T-helper 1 cell treated with Interleukin-12 subunit alpha and Interleukin-12 subunit beta and Interleukin-4 antibody, amounts not matched to agents 30 ng/mL and 1 ng/mL, for 36 hours (primary cell): Measurements from ENCODE around the gene LANCL2. TPM values are rescaled to one million over a fixed set of nuclear protein-coding genes. Genes with fewer than 3 reads are reported as not detected.

Source experiments
- intact Hi-C: fragments of 100-400 bp; cut with micrococcal nuclease; formaldehyde crosslinking; loops from one replicate; pipeline ENCODE4 v1.15.1; 2024
- total RNA-seq: library from RNA; stranded (reverse); gene quantifications from 2 replicates; pipeline ENCODE4 v1.2.3, GENCODE V29; 2022

Gene LANCL2
- total RNA-seq, 1 donor from 2014 or later = 10.5 TPM

DNA sequence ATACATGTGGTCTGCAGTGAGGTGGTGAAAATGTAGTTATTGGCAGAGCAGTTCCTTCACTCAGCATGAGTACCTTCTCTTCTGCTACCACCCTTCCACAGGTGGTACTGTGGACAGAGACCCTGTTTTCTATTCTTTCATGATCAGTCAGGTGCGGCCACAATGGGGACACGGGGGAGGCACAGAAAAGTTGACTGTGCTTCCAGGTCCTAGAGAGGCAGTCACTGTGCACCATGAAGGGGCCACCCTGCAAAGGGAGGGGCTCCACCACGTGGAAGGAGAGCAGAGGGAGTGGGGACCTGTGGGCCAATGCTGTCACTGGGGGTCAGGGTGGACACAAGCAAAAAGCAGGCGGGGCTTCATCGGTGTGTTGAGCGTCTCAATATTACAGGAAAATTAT is 3.6 kb upstream of the LANCL2 start:
- intact Hi-C loops = loop anchor here (10.0 kb wide), 1 partner anchor 367 kb away; no protein-coding TSS in a partner anchor

DNA sequence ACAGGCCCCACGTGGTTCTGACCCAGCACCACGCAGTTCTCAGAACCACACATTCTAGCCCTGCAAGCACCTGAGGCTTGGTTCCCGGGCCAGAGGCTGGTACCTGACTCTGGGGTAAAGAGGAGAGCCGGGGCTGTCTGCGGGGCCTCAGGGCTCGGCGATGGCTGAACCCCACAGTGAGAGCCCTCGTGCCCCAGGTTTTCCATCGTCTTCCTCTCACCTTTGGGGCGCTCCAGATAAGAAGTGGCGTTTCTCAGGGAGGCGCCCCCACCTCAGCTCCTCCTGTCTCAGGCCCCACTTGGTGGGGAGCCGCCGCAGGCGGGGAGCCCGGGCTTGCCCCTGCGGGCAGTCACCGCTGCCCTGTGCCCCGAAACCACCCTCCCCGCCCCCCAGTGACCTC is 2.2 kb upstream of the LANCL2 start:
- intact Hi-C loops = loop anchor here (10.0 kb wide), 1 partner anchor 368 kb away; no protein-coding TSS in a partner anchor

DNA sequence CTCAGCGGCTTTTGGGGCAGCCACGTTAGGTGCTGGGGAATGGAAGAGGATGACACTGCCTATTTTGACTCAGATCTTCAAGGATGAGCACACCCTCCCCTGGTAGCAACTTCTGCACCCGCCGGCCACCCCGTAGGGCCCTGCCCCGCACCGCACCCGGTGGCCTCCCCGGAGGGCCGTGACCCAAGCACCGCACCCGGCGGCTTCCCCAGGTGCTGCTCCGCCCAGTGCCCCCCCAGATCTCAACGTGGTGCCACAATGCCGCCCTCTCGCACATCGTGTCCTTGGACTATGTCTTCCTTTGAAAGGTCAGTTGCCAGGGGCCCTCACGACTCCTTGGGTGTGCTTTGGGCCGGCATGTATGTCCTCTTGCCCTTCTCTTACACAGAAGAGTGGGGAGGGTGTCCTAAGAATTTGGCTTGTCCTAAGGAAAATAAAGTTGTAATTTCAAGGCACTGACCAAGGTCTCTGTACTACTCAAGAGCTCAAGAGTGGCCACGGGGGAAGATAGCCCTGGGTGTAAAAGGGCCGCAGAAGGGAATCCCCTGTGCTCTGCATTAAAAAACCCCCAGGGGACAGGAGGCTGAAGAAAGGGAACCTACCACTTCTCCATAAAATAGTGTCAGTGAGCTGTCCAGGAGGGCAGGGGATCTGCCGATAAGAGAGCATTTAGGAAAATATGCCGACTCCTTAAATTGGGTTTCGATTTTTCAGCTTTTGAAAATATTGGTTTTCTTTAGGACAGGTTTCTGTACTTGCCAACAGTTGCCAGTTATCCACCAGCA is 1.6 kb upstream of the LANCL2 start:
- intact Hi-C loops = loop anchor here (2.0 to 10.0 kb wide), 2 partner anchors 229 to 369 kb away; no protein-coding TSS in a partner anchor

DNA sequence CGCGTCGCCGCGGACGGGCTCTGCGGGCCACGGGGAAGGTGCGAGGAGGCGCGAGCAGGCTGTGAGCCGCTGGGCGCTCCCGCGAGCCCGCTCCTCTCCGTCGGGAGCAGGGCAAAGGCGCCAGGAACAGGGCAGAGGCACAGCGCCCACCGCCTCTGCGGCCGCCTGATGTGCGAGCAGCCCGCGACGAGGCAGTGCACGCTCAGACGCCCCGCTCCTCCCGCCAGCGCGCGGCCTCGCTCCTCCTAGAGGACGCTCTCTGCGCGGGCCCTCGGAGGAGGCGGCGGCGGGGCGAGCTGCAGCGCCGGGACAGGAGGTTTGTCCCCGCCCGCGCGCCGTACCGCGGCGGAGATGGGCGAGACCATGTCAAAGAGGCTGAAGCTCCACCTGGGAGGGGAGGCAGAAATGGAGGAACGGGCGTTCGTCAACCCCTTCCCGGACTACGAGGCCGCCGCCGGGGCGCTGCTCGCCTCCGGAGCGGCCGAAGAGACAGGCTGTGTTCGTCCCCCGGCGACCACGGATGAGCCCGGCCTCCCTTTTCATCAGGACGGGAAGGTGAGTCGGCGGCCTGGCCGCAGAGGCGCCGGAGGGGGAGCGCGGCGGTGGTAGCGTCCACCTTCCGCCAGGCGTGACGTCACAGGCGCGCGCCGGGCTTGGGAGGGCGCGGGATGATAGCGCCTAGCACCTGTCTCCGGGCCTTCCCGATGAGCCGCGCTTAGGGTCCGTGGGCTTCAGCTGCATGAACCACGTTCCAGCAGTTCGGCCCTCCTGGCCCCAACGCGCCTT is 731 bp downstream of the LANCL2 start:
- intact Hi-C loops = loop anchor here (1.0 to 10.0 kb wide), 17 partner anchors 49 to 841 kb away; partner anchors contain the start of genes CCT6A, CHCHD2, MRPS17 and PSPH

DNA sequence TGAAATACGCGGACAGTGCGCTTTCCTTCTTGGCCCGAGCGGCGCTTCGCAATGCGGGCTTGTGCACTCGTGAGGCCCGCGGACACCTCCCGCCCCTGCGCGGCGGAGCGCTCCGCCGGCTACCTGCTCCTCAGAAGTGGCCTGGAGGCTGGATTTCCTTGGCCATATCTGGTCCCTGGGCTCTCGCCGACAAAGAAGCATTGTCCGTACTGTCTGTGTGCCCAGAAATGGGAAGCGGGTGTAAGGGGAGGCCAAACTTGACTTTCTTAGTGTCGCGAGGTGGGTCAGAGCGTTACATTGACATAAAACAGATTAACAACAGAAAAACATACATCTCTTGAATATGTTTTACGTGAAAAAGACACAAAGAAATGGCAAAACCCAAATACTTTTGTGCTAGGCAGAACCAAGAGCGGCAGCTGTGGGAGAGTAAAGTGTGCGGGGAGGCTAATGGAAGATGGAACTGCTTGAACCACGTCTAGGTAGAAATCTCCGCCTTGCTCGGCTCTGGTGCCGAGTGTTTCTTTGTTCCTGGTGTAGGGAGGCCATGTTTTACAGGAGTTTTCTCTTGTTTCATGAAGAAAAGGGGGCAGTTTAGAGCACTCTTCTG is 1.4 kb downstream of the LANCL2 start:
- intact Hi-C loops = loop anchor here (1.0 to 10.0 kb wide), 12 partner anchors 49 to 841 kb away; partner anchors contain the start of genes CCT6A, MRPS17, PSPH and SUMF2

DNA sequence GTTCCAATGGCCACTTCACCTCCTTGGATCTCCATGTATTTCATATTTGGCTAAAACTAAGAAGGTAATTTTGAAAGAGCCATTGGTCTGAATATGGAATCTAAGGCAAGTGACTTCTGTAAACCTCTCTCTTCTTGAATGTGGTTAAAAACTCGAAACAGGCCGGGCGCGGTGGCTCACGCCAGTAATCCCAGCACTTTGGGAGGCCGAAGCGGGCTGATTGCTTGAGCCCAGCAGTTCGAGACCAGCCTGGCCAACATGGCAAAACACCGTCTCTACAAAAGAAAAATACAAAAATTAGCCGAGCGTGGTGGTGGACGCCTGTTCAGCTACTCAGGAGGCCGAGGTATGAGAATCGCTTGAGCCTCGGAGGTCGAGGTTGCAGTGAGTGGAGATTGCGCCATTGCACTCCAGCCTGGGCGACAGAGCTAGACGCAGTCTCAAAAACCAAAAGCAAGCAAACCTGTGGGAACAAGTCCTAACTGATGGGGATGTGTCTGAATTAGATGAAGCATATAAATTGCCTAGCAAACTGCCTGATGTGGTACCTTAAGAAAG is 2.2 kb downstream of the LANCL2 start:
- intact Hi-C loops = loop anchor here (2.0 to 10.0 kb wide), 3 partner anchors 101 to 840 kb away; no protein-coding TSS in a partner anchor

DNA sequence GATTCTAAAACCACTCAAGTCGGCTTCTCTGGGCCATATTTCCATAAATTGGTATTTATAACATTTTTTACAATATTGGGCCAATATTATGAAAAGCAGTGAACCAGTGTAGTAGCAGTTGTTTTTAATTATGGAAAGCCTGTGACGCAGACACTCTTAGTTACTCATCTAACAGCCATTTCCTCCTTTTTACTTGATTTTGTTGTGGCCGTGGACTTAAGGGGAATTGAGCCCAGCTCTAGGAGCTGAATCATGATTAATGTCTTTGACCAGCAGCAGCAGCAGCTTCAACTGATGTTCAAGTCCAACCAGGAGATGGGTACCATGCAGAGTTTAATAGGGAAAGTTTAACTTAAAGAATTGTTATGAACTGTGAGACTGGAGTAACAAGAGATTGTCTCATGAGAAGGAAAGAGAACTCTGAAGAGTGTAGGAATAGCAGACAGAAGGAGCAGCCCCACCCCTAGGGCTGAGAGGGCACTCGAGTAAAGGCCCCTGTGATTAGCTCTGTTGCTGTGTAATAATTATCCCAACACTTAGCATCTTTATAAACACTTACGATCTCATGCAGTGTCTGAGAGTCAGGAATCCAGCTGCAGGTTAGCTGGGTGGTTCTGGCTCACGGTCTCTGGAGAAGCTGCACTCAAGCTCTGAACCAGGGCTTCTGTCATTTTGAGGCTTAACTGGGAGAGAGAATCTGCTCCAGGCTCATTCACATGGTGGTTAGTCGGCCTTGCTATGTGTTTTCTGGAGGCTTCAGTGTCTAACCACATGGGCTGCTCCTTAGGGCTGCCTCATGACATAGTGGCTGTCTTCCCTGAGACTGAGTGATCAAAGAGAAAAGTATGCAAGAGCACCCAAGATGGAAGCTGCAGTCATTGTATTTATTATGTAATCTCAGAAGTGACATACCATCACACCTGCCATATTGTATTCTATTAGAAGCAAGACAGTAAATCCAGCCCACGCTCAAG is 4.6 kb downstream of the LANCL2 start:
- intact Hi-C loops = loop anchor here (5.0 to 10.0 kb wide), 2 partner anchors 375 to 838 kb away; no protein-coding TSS in a partner anchor

DNA sequence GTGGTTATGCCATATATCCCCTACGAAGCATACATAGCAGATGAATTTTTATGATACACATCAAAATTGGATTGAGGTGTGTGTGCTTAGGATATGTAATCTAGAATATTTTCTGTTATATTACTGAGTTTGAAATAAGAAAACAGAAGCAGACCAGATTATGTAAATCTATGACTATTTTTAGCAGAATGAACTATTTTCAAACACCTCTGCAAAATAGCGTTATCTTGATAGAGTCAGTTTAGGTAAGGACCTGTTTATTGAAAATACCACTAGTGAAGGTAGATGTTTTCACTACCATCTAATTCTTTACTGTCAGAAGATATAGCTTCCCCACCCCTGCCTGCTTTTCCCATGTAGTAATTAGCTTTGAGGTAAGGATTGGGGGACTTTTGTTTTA is 9.1 kb downstream of the LANCL2 start:
- intact Hi-C loops = no loop called here

DNA sequence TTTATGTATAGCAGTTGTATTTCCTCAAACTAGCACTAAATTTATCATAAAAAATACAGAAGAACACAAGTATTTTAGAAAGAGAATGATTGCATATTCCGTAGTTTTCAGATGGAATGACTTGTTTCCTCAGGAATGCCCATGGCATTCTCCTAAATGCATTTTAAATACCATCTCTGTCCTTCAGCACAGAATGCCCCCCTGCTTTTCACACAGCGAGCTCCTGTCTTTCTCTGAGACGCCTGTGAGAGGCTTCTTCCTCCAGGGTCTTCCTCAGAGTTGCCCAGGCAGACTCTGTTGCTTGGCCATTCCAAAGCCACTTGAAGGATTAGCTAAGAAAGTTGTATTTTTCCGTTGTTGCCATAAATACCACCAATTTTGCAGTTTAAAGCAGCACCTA is 10.1 kb downstream of the LANCL2 start:
- intact Hi-C loops = no loop called here

DNA sequence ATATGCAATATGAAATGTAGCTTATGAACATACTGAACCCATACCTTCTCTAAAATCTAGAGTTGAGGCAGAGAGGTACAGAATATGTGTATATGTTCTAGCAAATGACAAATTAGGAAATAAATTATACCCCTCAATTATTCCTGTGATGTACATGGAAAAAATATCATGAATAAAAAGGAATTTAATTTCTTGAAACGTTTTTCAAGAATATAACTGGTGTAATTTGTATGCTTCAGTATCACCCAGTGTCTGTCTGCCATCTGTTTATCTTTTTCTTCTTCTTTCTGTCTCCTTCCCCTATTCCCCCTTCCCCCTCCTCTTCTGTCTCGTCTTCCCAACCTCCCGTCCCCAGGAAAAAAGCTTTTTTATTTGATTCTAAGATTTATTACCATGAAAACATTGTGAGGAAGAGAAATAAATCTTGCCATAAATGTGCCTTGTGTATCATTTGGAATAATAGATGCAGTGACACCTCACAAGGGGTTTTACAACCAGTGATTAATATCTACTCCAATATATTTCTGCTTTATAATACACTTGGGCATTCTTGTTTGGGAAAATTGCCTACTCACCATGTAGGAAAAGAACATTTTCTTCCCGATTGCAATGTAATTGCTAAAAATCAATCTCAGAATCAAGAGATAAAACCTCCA is 12.2 kb downstream of the LANCL2 start:
- intact Hi-C loops = no loop called here

DNA sequence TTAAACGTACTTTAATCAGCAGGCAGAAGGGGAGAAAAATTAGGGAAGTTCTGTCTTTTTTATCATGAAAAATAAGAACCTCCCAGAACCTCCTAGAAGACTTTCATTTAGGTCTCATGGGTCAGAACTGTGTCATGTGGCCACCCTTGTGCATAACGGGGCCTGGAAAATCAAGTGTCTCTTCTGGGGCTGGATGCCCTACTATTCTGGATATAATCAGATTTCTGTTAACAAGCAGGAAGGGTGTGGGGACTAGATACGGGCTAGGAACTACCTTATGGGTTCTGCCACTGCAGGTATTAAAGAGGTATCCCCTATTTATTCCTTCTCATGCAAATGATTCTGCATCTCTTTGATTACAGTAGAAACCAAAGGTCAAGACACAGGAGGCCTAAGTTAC is 14.1 kb downstream of the LANCL2 start:
- intact Hi-C loops = no loop called here

DNA sequence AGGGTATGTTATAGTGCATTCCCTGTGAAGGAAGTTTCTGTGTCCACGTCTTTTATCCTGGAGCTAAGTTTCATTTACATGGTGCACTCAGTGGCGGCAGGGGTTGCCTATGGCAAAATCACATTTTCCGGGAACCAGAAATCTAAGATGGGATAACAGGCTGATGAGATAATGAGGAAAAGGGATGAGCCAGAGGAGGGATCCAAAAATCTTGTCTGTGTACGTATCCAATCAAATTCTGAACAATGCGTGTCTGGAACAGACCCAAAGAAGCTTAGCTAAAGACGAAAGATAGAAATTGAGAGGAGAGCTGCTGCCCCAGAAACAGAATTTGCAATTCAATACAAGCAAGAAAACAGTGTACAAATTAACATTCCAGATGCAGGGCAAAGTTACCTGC is 16.1 kb downstream of the LANCL2 start:
- intact Hi-C loops = no loop called here

DNA sequence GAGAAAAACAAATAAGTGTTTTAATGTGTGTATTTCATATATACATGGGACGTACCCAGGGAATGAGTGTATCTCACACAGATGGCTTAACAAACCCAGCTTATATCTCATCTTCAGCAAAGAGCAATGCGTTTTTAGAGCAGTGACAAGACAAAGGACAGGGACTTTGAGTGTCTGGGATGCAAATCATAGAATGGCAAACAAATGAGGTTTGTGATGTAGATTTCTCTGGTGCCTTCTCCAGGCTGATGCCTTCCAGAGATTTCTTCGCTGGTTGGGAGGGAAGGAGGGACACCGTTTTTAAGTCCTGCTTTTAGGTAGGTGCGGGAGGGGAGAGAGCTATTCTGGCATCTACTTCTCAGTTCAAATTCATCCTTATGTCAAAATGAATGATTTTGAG is 16.6 kb downstream of the LANCL2 start:
- intact Hi-C loops = no loop called here

DNA sequence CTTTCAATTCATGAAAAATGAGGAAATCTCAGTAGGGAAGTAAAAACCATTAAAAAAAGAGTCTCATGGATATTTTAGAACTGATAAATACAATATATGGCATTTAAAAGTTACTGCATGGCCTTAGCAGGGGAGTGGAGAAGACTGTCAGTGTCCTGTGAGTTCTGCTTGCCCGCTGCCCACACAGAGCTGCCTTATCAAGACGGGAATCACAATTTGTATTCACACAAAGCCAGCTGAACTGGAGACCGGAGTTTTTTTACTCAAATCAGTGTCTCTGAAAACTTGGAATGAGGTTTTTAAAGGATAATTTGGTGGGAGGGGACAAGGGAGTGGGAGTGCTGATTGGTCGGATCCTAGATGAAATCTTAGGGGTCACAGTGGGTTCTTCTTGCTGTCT is 17.1 kb downstream of the LANCL2 start:
- intact Hi-C loops = no loop called here

DNA sequence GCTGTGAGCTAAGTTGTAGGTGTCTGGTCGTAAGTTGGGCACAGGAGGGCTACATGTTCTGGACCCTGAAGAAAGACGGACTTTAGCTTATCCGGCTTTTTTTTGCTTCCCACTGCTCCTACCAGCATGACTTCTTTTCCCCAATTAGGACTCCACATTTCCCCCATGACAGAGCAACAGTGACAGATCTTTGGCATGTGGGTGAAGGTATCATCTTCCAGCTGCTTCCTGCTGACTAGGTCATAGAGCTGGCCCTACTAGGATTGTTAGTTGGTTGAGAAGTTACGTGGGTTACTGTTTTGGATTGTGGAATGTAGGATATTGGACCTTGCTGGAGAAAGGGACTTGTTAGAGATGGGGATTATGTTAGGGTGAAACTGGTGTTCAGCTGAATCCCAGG is 21.4 kb downstream of the LANCL2 start:
- intact Hi-C loops = no loop called here

DNA sequence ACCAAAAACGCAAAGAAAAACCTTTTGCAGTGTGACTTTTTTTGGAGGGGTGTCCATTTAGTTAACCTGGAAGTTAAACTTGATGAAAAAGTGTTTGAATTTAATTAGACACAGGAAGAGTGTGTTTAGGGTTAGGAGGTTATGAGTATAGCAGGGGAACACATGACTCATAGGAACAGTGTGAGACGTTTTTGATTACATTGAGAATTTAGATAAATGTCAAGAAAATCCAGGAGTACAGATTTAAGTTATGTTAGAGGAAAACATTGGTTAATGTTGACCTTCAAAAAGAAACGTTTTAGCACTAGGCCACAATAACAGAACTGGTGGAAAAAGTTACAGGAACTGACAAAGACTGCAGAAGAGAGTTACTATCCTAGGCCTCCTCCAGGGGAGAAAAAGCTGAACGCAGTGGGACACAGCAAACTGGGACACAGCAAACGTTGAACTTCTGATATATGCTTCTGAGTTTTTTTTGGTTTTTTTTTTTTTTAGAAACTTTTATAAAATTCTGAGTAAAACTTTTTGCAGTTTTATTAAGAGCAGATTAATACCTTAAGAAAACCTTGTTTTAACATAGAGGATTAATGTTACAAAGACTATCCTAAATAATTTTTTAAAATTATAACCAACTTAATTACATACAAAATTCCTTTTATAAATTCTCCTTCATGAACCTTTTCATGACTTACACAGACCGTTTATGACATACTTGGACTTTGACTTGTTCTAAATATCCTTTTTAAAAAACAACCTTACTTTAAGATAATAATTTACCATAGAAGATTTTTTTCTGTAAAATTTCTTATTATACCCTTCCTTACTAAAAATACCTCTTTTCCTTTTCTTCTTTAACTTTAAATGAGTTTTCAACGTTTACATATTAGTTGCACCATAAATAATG is 22.2 kb downstream of the LANCL2 start:
- intact Hi-C loops = no loop called here

DNA sequence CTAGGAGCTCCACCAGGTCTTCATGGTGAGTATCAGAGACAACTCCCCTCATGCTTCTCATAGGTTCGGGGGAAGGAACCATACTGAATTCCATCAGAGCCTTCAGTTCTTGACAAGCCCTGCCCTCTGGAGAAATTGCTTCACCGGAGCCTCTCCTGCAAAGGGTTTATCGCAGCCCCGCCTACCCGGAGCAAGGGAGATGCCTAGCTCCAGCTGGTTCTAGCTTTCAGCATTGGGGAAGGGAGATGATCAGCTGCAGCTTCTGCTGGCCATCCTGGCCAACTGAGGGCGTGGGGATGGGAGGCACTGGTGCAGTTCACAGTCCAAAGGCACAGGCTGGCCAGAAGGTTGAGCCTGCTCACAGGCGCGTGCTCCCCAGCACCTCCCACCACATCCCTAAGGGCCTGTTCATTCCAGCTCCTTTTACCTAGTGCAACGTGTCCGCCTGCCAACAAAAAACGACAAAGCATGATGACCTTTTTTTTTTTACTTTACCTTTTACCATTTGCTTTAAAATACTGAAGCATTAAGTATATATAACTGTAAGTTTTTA is 31.2 kb downstream of the LANCL2 start:
- intact Hi-C loops = no loop called here

DNA sequence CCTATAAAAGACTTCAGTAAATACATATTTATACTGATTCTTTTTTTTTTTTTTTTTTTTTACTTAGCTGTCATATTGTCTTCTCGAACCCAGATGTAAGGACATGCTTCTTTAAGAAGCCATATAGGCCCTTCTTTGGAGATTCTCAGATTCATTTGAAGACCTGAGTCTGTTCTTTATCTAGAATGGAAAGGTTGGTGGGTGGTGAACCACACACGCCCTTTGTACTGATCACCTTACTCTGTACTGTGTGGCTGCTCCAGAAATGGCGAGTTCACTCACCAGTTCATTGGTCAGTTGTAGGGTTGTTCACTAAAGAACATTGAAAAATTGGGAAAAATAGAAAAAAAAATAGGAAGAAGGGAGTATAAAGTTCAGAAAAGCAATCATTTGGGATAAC is 32.5 kb downstream of the LANCL2 start:
- intact Hi-C loops = no loop called here
